Measurements from ENCODE around the gene FAM83B.

Gene FAM83B

DNA sequence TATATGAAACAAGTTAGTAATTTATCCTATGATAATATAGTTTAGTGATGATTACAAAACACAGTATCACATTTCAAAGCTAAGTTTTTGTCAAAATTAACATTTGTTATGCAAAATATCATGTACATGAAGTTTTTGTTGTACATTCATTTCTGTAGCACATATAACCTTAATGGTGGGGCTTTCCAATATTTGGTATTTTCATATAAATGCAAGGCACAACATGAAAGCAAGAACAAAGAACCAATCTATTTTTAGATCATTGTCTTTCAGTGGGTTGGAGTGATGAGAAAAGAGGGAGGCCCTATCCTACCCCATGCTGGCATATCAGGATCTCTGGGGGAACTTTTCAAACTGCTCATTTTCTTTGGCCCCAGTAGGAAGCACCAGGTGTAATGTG lies 53.4 kb downstream of the FAM83B start:
- H3K9me3 ChIP-seq (ENCODE audit: insufficient read depth, low read length) = no peaks in the 10 kb centered on the region
- H3K79me2 ChIP-seq (ENCODE audit: insufficient read depth, low read length) = no peaks in the 10 kb centered on the region
- H2AFZ ChIP-seq (ENCODE audit: low read depth, low read length, severe bottlenecking) = no peak overlapping the region
- H3K9me2 ChIP-seq (replicated peaks; ENCODE audit: insufficient read depth, low read length) = no peaks in the 10 kb centered on the region
- no peak overlapping the region for H3K4me2 ChIP-seq (ENCODE audit: low read depth, low read length, poor library complexity, severe bottlenecking)
- H3K36me3 ChIP-seq (ENCODE audit: low read length) = no peaks in the 10 kb centered on the region
- H3K27ac ChIP-seq (ENCODE audit: low read depth, low read length) = no peak overlapping the region
- no peaks in the 10 kb centered on the region for H3K27me3 ChIP-seq (ENCODE audit: low read length)
- H3K4me3 ChIP-seq (ENCODE audit: insufficient read depth, low read length, poor library complexity, severe bottlenecking) = no peak overlapping the region
- H3F3A ChIP-seq (ENCODE audit: insufficient read depth) = no peaks in the 10 kb centered on the region
- H4K20me1 ChIP-seq (ENCODE audit: low read depth, low read length) = no peaks in the 10 kb centered on the region
- TF ChIP-seq EZH2phosphoT487 (conservative IDR thresholded peaks at IDR 0.05; ENCODE audit: low read length) = no peak
- TF ChIP-seq, protein P1, sequence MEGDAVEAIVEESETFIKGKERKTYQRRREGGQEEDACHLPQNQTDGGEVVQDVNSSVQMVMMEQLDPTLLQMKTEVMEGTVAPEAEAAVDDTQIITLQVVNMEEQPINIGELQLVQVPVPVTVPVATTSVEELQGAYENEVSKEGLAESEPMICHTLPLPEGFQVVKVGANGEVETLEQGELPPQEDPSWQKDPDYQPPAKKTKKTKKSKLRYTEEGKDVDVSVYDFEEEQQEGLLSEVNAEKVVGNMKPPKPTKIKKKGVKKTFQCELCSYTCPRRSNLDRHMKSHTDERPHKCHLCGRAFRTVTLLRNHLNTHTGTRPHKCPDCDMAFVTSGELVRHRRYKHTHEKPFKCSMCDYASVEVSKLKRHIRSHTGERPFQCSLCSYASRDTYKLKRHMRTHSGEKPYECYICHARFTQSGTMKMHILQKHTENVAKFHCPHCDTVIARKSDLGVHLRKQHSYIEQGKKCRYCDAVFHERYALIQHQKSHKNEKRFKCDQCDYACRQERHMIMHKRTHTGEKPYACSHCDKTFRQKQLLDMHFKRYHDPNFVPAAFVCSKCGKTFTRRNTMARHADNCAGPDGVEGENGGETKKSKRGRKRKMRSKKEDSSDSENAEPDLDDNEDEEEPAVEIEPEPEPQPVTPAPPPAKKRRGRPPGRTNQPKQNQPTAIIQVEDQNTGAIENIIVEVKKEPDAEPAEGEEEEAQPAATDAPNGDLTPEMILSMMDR (IDR thresholded peaks at IDR 0.05; ENCODE audit: insufficient read depth, low read length, poor library complexity, severe bottlenecking) = no peak
- no peak overlapping the region for H3K9ac ChIP-seq (ENCODE audit: low read length)

DNA sequence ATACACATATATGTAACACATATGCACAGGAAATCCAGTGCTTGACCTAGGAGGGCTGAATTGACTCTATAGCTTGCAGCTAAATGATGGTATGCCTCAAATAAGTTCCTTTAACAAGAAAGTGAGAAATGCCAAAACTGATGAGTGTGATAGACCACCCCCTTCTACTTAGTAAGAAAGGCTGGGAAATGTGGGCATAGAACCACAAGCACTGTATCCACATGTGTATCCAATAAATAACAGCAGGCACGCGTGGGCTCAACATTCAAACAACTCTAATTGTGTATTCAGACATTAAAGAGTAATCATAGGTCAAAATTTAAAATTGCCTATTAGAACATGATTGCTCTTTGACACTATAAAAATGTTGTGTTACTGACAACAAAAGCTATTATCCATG lies 54.1 kb downstream of the FAM83B start:
- Histone ChIP-seq H3K9me2 (replicated peaks; ENCODE audit: insufficient read depth, low read length) (no peaks in the 10 kb centered on the region), H3K36me3 (ENCODE audit: low read length) (no peaks in the 10 kb centered on the region), H3K27ac (ENCODE audit: low read depth, low read length) (no peak overlapping the region), H3K27me3 (ENCODE audit: low read length) (no peaks in the 10 kb centered on the region), H3K4me3 (ENCODE audit: insufficient read depth, low read length, poor library complexity, severe bottlenecking) (no peak overlapping the region), H3F3A (ENCODE audit: insufficient read depth) (no peaks in the 10 kb centered on the region), H2AFZ (ENCODE audit: low read depth, low read length, severe bottlenecking) (no peak overlapping the region), H3K4me2 (ENCODE audit: low read depth, low read length, poor library complexity, severe bottlenecking) (no peak overlapping the region), H3K9me3 (ENCODE audit: insufficient read depth, low read length) (no peaks in the 10 kb centered on the region), H3K9ac (ENCODE audit: low read length) (no peak overlapping the region), H3K79me2 (ENCODE audit: insufficient read depth, low read length) (no peaks in the 10 kb centered on the region), H4K20me1 (ENCODE audit: low read depth, low read length) (no peaks in the 10 kb centered on the region)
- no peak for TF ChIP-seq EZH2phosphoT487 (conservative IDR thresholded peaks at IDR 0.05; ENCODE audit: low read length)
- TF ChIP-seq, protein P1 (IDR thresholded peaks at IDR 0.05; ENCODE audit: insufficient read depth, low read length, poor library complexity, severe bottlenecking) = no peak

DNA sequence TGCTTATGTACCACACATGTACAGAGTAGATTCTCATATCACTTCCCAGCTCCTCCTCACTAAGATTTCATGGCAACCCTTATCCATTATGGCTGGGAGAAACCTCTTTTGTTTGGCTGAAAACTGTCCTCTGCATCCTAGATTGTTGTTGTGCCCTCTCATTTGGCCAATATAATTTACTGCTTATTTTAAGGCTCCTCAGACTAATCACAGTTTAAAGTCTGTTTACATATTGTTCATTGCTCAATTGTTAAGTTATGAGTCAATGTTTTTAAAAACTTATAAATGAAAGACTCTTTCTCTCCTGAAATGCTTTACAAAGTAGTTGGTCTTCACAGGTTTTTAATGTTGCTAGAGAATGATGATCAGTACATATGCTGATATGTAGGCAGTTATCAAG lies 57.3 kb downstream of the FAM83B start:
- Histone ChIP-seq H3K9me2 (replicated peaks; ENCODE audit: insufficient read depth, low read length) (no peaks in the 10 kb centered on the region), H3K27me3 (ENCODE audit: low read length) (no peaks in the 10 kb centered on the region), H3K79me2 (ENCODE audit: insufficient read depth, low read length) (no peaks in the 10 kb centered on the region), H3F3A (ENCODE audit: insufficient read depth) (no peaks in the 10 kb centered on the region), H3K36me3 (ENCODE audit: low read length) (no peaks in the 10 kb centered on the region), H3K9ac (ENCODE audit: low read length) (no peak overlapping the region), H3K9me3 (ENCODE audit: insufficient read depth, low read length) (no peaks in the 10 kb centered on the region), H3K27ac (ENCODE audit: low read depth, low read length) (no peak overlapping the region), H4K20me1 (ENCODE audit: low read depth, low read length) (no peaks in the 10 kb centered on the region), H3K4me2 (ENCODE audit: low read depth, low read length, poor library complexity, severe bottlenecking) (no peak overlapping the region), H3K4me3 (ENCODE audit: insufficient read depth, low read length, poor library complexity, severe bottlenecking) (no peak overlapping the region), H2AFZ (ENCODE audit: low read depth, low read length, severe bottlenecking) (no peak overlapping the region)
- TF ChIP-seq, protein P1 (IDR thresholded peaks at IDR 0.05; ENCODE audit: insufficient read depth, low read length, poor library complexity, severe bottlenecking) = no peak
- TF ChIP-seq EZH2phosphoT487 (conservative IDR thresholded peaks at IDR 0.05; ENCODE audit: low read length) = no peak

Measured in SU-DHL-6 (cell line).